ENCODE results near the gene CLCA4.

The CLCA4 gene

DNA sequence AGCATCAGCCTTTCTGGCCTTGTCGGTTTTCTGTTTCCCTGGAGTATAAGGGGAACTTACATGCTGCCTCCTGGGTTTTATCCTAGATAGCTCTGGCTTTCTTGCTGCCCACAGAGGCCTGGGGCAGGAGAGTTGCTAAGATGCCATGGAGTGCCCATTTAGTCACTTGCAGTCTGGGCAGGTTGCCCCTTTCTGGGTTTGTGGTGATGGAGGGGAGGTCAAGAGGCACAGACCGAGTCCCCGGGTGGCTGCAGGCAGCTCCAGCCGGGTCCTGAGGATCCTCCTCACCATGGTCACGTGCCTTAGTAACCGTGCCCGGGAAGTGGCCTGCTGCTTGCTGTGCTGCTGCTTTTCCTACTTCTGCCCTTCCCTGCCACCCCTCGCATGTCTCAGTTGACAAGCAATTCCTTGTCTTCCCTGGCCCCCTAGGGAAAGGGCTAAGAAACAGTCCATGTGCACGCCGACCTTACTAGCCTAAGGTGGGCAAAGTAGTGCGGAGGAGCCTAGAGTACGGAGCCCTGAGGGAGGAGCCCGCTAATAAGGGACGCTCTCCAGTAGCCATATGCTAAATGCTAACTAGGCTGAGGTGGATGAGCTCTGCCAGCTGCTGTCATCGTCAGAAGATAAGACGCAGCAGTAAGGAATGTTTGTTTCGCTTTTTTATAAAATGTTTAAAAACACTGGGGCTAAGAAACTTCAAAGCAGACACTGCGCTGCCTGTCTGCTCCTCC, 43.3 kb upstream of the CLCA4 start:
- DNase-seq (ENCODE audit: low read depth), result peak; percentile 22
- no peak overlapping the region for H3K4me3 ChIP-seq (ENCODE audit: control insufficient read depth, low read depth, low read length)

GRCh38 chr1:86504137-86504479, 42.8 kb upstream of the CLCA4 start:
- no peak overlapping the region for H3K4me3 ChIP-seq (ENCODE audit: control insufficient read depth, low read depth, low read length)
- TF ChIP-seq CTCF (conservative IDR thresholded peaks at IDR 0.05; ENCODE audit: control insufficient read depth, insufficient read depth, low read depth, low read length), result no peak
- DNase-seq (ENCODE audit: low read depth), result no peak

More for the DNA sequence above, 43.3 kb upstream of the CLCA4 start:
- no peak for TF ChIP-seq CTCF (conservative IDR thresholded peaks at IDR 0.05; ENCODE audit: control insufficient read depth, insufficient read depth, low read depth, low read length)

- no peak for TF ChIP-seq CTCF (conservative IDR thresholded peaks at IDR 0.05; ENCODE audit: control insufficient read depth, insufficient read depth, low read depth, low read length)
- no peak overlapping the region for H3K4me3 ChIP-seq (ENCODE audit: control insufficient read depth, low read depth, low read length)
- DNase-seq (ENCODE audit: low read depth), result peak; percentile 36
These were observed 41.8 kb upstream of the CLCA4 start for GRCh38 chr1:86504895-86505563.

- no peak overlapping the region for H3K4me3 ChIP-seq (ENCODE audit: control insufficient read depth, low read depth, low read length)
- TF ChIP-seq CTCF (conservative IDR thresholded peaks at IDR 0.05; ENCODE audit: control insufficient read depth, insufficient read depth, low read depth, low read length), result no peak
- no peak for DNase-seq (ENCODE audit: low read depth)
These were observed 41.3 kb upstream of the CLCA4 start for GRCh38 chr1:86505564-86505902.

DNA sequence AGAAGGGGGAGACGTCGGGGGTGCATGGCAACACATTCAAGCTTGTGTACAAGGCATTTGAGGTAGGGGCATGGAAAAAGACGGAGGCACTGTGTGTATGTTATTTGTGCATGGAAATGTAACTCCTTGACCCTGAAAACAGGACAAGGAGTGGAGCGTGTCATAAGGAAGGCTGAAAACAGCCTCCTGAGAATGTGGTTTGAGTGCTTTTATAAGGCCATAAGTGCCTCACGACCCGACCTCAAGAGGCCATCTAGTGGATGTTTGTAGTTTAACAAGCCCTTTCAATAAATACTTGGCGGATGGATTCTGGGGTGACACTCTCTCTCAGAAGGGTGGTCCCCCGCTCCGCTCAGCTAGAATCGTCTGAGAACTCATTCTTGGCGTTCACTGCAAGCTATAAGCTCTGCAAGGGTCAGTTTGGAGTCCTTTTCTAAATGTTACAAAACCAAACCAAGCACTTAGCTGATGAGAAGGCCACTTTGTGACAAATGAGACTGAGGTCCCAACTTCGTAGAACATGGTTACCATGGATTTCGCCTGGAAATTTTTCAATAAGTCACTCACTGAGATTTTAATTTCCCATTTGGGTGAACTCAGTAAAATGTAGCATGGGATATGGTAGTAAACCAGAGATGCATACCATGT, 38.8 kb upstream of the CLCA4 start:
- no peak overlapping the region for H3K4me3 ChIP-seq (ENCODE audit: control insufficient read depth, low read depth, low read length)
- peak; percentile 48 for TF ChIP-seq CTCF (conservative IDR thresholded peaks at IDR 0.05; ENCODE audit: control insufficient read depth, insufficient read depth, low read depth, low read length)
- peak; percentile 63 for DNase-seq (ENCODE audit: low read depth)

DNA sequence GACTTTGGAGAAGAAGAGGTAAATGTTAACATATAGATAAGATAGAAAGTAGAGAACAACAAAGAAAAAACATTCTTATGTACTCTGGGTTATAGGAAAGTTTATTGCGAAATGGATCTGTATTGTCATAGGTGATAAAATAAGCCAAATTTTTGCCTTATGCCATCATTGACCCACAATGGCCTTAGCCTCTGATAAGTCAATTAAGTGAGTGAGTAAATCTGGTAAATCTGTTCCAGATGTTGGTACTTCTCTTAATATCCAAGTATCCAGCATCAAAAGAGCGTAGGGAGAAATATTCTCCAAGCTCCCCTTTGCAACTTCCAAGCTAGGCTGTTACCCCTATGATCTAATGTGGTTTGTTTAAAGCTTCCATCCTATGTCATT, 38.3 kb upstream of the CLCA4 start:
- H3K4me3 ChIP-seq (ENCODE audit: control insufficient read depth, low read depth, low read length), result no peak overlapping the region
- no peak for TF ChIP-seq CTCF (conservative IDR thresholded peaks at IDR 0.05; ENCODE audit: control insufficient read depth, insufficient read depth, low read depth, low read length)
- DNase-seq (ENCODE audit: low read depth), result peak; percentile 61

Measured in fibroblast of mammary gland (primary cell).